ENCODE measurements around the gene GC. TPM values are rescaled to one million over a fixed set of nuclear protein-coding genes. Genes with fewer than 3 reads are reported as not detected.

Gene GC
- total RNA-seq, result not detected
- not detected for polyA plus RNA-seq

DNA sequence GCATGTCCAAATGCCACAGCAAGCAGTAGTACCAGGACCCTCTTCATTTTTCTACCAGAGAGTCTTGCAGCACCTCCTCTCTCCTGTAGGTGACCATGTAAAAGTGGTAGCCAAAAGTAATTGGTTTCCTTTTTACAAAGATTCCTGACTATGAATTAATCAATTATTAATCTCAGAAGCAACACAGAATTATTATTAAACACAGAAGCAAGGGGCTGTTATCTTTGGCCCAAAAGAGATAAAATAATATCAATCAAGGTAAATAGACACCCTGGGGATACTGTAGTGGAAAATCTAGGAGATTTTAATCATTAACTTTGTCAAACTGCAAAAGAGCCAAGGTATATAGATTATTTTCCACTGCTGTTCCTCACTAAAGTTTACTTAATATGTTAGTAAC is at the start of gene GC:
GC (minus strand) TSS at position 108 of the 400 bp plus-strand sequence; CDS start at position 47, 61 bp downstream.
- Histone ChIP-seq H3K27ac (ENCODE audit: insufficient read depth, low read length, poor library complexity, severe bottlenecking) (no peak within 1 kb of the TSS), H3K4me3 (ENCODE audit: low read depth, low read length) (no peak within 1 kb of the TSS), H3K27me3 (ENCODE audit: control insufficient read depth, insufficient read depth, low read length) (no peaks in the 10 kb centered on the region), H3K36me3 (ENCODE audit: control insufficient read depth, insufficient read depth, low read length) (no peaks in the 10 kb centered on the region), H3K4me1 (ENCODE audit: control insufficient read depth, insufficient read depth, low read length, poor library complexity, severe bottlenecking) (no peaks in the 10 kb centered on the region), H3K9me3 (ENCODE audit: control insufficient read depth in 2 of 2, low read length in 2 of 2) (no peaks in the 10 kb centered on the region)
- no peak for DNase-seq
- ATAC-seq (ENCODE audit: low read depth in 2 of 2), result no peak
- Mint-ChIP-seq H3K36me3 (no peaks in the 10 kb centered on the region), H3K4me3 (no peak within 1 kb of the TSS), H3K4me1 (no peaks in the 10 kb centered on the region), H3K27ac (no peak within 1 kb of the TSS), H3K9me3 (peaks cover 0 to 5% (median 2%) of the 10 kb centered on the region in 7 donors), H3K27me3 (no peaks in the 10 kb centered on the region)

- no peak overlapping the region for H3K4me3 Mint-ChIP-seq
- no peaks in the 10 kb centered on the region for H3K4me1 Mint-ChIP-seq
- Histone ChIP-seq H3K27ac (ENCODE audit: insufficient read depth, low read length, poor library complexity, severe bottlenecking) (no peak overlapping the region), H3K9me3 (ENCODE audit: control insufficient read depth in 2 of 2, low read length in 2 of 2) (no peaks in the 10 kb centered on the region), H3K27me3 (ENCODE audit: control insufficient read depth, insufficient read depth, low read length) (no peaks in the 10 kb centered on the region), H3K4me1 (ENCODE audit: control insufficient read depth, insufficient read depth, low read length, poor library complexity, severe bottlenecking) (no peaks in the 10 kb centered on the region), H3K4me3 (ENCODE audit: low read depth, low read length) (no peak overlapping the region), H3K36me3 (ENCODE audit: control insufficient read depth, insufficient read depth, low read length) (no peaks in the 10 kb centered on the region)
- peaks cover 0 to 3% (median 0%) of the 10 kb centered on the region in 7 donors for H3K9me3 Mint-ChIP-seq
- no peak for ATAC-seq (ENCODE audit: low read depth in 2 of 2)
- no peak for DNase-seq
- H3K27ac Mint-ChIP-seq, result no peak overlapping the region
- H3K27me3 Mint-ChIP-seq, result no peaks in the 10 kb centered on the region
- H3K36me3 Mint-ChIP-seq, result no peaks in the 10 kb centered on the region
Observed at GRCh38 chr4:71833232-71833900, 49.5 kb upstream of the GC start.

- no peak for DNase-seq
- H3K9me3 Mint-ChIP-seq, result peaks cover 0 to 6% (median 0%) of the 10 kb centered on the region in 7 donors
- no peaks in the 10 kb centered on the region for H3K27me3 ChIP-seq (ENCODE audit: control insufficient read depth, insufficient read depth, low read length)
- no peaks in the 10 kb centered on the region for H3K4me1 ChIP-seq (ENCODE audit: control insufficient read depth, insufficient read depth, low read length, poor library complexity, severe bottlenecking)
- no peak for ATAC-seq (ENCODE audit: low read depth in 2 of 2)
- H3K36me3 ChIP-seq (ENCODE audit: control insufficient read depth, insufficient read depth, low read length), result no peaks in the 10 kb centered on the region
- no peaks in the 10 kb centered on the region for H3K9me3 ChIP-seq (ENCODE audit: control insufficient read depth in 2 of 2, low read length in 2 of 2)
- H3K27ac ChIP-seq (ENCODE audit: insufficient read depth, low read length, poor library complexity, severe bottlenecking), result no peak overlapping the region
- no peak overlapping the region for H3K4me3 ChIP-seq (ENCODE audit: low read depth, low read length)
- H3K4me3 Mint-ChIP-seq, result no peak overlapping the region
- no peak overlapping the region for H3K27ac Mint-ChIP-seq
- no peaks in the 10 kb centered on the region for H3K27me3 Mint-ChIP-seq
- no peaks in the 10 kb centered on the region for H3K4me1 Mint-ChIP-seq
- no peaks in the 10 kb centered on the region for H3K36me3 Mint-ChIP-seq
Observed at GRCh38 chr4:71832049-71832448, 48.2 kb upstream of the GC start.

GRCh38 chr4:71830497-71831190 is 46.8 kb upstream of the GC start:
- no peaks in the 10 kb centered on the region for H3K36me3 Mint-ChIP-seq
- no peak for ATAC-seq (ENCODE audit: low read depth in 2 of 2)
- no peaks in the 10 kb centered on the region for H3K4me1 Mint-ChIP-seq
- Histone ChIP-seq H3K36me3 (ENCODE audit: control insufficient read depth, insufficient read depth, low read length) (no peaks in the 10 kb centered on the region), H3K27me3 (ENCODE audit: control insufficient read depth, insufficient read depth, low read length) (no peaks in the 10 kb centered on the region), H3K4me3 (ENCODE audit: low read depth, low read length) (no peak overlapping the region), H3K4me1 (ENCODE audit: control insufficient read depth, insufficient read depth, low read length, poor library complexity, severe bottlenecking) (no peaks in the 10 kb centered on the region), H3K27ac (ENCODE audit: insufficient read depth, low read length, poor library complexity, severe bottlenecking) (no peak overlapping the region), H3K9me3 (ENCODE audit: control insufficient read depth in 2 of 2, low read length in 2 of 2) (no peaks in the 10 kb centered on the region)
- no peak for DNase-seq
- no peak overlapping the region for H3K27ac Mint-ChIP-seq
- H3K4me3 Mint-ChIP-seq, result no peak overlapping the region
- peaks cover 0 to 12% (median under 1%) of the 10 kb centered on the region in 7 donors for H3K9me3 Mint-ChIP-seq
- H3K27me3 Mint-ChIP-seq, result no peaks in the 10 kb centered on the region

DNA sequence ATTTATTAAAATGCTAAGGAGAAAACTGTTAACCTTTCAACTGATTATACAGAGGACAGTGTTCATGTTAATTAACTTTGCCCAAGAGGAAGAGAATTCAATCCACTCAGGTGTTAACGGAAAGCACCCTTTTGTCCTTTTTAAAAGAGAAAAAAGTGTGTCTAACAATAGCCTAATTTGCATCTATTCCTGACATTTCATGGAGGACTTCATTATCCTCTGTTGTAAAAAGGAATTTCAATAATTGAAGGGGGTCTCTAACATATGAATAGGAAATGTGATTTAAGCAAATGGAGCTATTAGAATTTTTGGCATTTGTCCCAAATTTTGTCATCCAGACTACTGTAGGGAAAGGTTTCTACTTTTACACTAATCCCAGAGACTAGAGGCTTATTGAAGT is 44.6 kb upstream of the GC start:
- no peaks in the 10 kb centered on the region for H3K4me1 Mint-ChIP-seq
- H3K27ac Mint-ChIP-seq, result no peak overlapping the region
- no peaks in the 10 kb centered on the region for H3K36me3 ChIP-seq (ENCODE audit: control insufficient read depth, insufficient read depth, low read length)
- H3K27ac ChIP-seq (ENCODE audit: insufficient read depth, low read length, poor library complexity, severe bottlenecking), result no peak overlapping the region
- H3K4me1 ChIP-seq (ENCODE audit: control insufficient read depth, insufficient read depth, low read length, poor library complexity, severe bottlenecking), result no peaks in the 10 kb centered on the region
- H3K4me3 ChIP-seq (ENCODE audit: low read depth, low read length), result no peak overlapping the region
- no peaks in the 10 kb centered on the region for H3K36me3 Mint-ChIP-seq
- no peaks in the 10 kb centered on the region for H3K27me3 ChIP-seq (ENCODE audit: control insufficient read depth, insufficient read depth, low read length)
- no peak for DNase-seq
- H3K4me3 Mint-ChIP-seq, result no peak overlapping the region
- ATAC-seq (ENCODE audit: low read depth in 2 of 2), result no peak
- no peaks in the 10 kb centered on the region for H3K9me3 ChIP-seq (ENCODE audit: control insufficient read depth in 2 of 2, low read length in 2 of 2)
- no peaks in the 10 kb centered on the region for H3K27me3 Mint-ChIP-seq
- H3K9me3 Mint-ChIP-seq, result peaks cover 0 to 12% (median 3%) of the 10 kb centered on the region in 7 donors

GRCh38 chr4:71827826-71828225 is 43.9 kb upstream of the GC start:
- no peak overlapping the region for H3K27ac Mint-ChIP-seq
- H3K27me3 Mint-ChIP-seq, result no peaks in the 10 kb centered on the region

DNA sequence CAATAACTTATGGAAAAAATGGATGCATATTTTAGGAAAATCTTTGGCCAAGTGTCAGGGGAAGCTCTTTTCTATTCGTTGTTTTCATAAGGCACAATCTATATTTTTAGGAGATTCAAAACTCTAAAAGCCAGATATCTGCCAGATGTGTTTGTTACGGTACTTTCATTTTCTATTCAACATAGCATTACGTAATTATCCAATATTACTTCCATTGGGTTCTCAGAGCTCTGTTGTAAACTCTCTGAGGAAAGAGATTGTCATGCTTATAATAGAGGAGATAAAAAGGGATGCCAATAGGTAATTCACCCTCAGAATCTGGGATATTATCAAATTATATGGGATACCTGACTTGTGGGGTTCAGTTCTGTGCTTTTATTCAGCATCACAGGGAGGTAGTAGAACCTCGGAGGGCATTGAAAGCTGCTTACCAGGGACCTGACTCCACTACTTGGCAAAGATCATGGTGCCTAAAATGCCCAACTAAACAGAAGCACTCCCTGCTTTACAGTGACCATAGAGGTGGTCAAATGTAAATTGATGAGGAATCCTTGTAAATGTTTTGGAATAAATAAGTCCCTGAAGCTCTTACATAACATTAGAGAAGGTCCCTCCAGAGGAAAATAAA is 32.9 kb upstream of the GC start:
- no peak overlapping the region for H3K27ac Mint-ChIP-seq
- Histone ChIP-seq H3K9me3 (ENCODE audit: control insufficient read depth in 2 of 2, low read length in 2 of 2) (no peaks in the 10 kb centered on the region), H3K27me3 (ENCODE audit: control insufficient read depth, insufficient read depth, low read length) (no peaks in the 10 kb centered on the region), H3K4me3 (ENCODE audit: low read depth, low read length) (no peak overlapping the region), H3K27ac (ENCODE audit: insufficient read depth, low read length, poor library complexity, severe bottlenecking) (no peak overlapping the region), H3K36me3 (ENCODE audit: control insufficient read depth, insufficient read depth, low read length) (no peaks in the 10 kb centered on the region), H3K4me1 (ENCODE audit: control insufficient read depth, insufficient read depth, low read length, poor library complexity, severe bottlenecking) (no peaks in the 10 kb centered on the region)
- ATAC-seq (ENCODE audit: low read depth in 2 of 2), result no peak
- no peak for DNase-seq
- no peaks in the 10 kb centered on the region for H3K36me3 Mint-ChIP-seq
- no peak overlapping the region for H3K4me3 Mint-ChIP-seq
- no peaks in the 10 kb centered on the region for H3K27me3 Mint-ChIP-seq
- H3K9me3 Mint-ChIP-seq, result peaks cover 0 to 3% (median 0%) of the 10 kb centered on the region in 7 donors
- H3K4me1 Mint-ChIP-seq, result no peaks in the 10 kb centered on the region

More at GRCh38 chr4:71827826-71828225, 43.9 kb upstream of the GC start:
- no peak overlapping the region for H3K27ac ChIP-seq (ENCODE audit: insufficient read depth, low read length, poor library complexity, severe bottlenecking)
- Mint-ChIP-seq H3K36me3 (no peaks in the 10 kb centered on the region), H3K4me1 (no peaks in the 10 kb centered on the region), H3K4me3 (no peak overlapping the region), H3K9me3 (peaks cover 0 to 10% (median 3%) of the 10 kb centered on the region in 7 donors)
- DNase-seq (no peak), ATAC-seq (ENCODE audit: low read depth in 2 of 2) (no peak)
- no peaks in the 10 kb centered on the region for H3K9me3 ChIP-seq (ENCODE audit: control insufficient read depth in 2 of 2, low read length in 2 of 2)
- no peaks in the 10 kb centered on the region for H3K4me1 ChIP-seq (ENCODE audit: control insufficient read depth, insufficient read depth, low read length, poor library complexity, severe bottlenecking)
- no peaks in the 10 kb centered on the region for H3K36me3 ChIP-seq (ENCODE audit: control insufficient read depth, insufficient read depth, low read length)
- H3K4me3 ChIP-seq (ENCODE audit: low read depth, low read length), result no peak overlapping the region
- no peaks in the 10 kb centered on the region for H3K27me3 ChIP-seq (ENCODE audit: control insufficient read depth, insufficient read depth, low read length)

Measured in CD4-positive, CD25-positive, alpha-beta regulatory T cell (primary cell).